Skeletal muscle satellite cell (primary cell): ENCODE results near the gene TSC1.

Experiments
- H3K27me3 ChIP-seq: 2 replicates; pipeline ENCODE4 v1.7.0; 2013; ENCODE audit warnings: low read length; ENCODE audit not compliant: control insufficient read depth, insufficient read depth
- H3K36me3 ChIP-seq: 2 replicates; pipeline ENCODE4 v1.7.0; 2013; ENCODE audit warnings: mild to moderate bottlenecking, control low read depth, low read length; ENCODE audit not compliant: insufficient read depth
- H3K4me1 ChIP-seq: 2 replicates; pipeline ENCODE4 v1.7.0; 2013; ENCODE audit warnings: low read length; ENCODE audit not compliant: control insufficient read depth, insufficient read depth
- H3K4me2 ChIP-seq: 2 replicates; pipeline ENCODE4 v1.7.0; 2013; ENCODE audit warnings: mild to moderate bottlenecking, low read length
- H3K4me3 ChIP-seq: 2 replicates; pipeline ENCODE4 v1.7.0; 2013; ENCODE audit warnings: low read length
- H3K9ac ChIP-seq: 2 replicates; pipeline ENCODE4 v1.7.0; 2013; ENCODE audit warnings: mild to moderate bottlenecking, low read depth, low read length, moderate library complexity
- H3K9me3 ChIP-seq: replicated peaks from 2 replicates; pipeline ENCODE4 v1.7.0; 2013; ENCODE audit warnings: mild to moderate bottlenecking, control low read depth, low read length

Gene TSC1

DNA sequence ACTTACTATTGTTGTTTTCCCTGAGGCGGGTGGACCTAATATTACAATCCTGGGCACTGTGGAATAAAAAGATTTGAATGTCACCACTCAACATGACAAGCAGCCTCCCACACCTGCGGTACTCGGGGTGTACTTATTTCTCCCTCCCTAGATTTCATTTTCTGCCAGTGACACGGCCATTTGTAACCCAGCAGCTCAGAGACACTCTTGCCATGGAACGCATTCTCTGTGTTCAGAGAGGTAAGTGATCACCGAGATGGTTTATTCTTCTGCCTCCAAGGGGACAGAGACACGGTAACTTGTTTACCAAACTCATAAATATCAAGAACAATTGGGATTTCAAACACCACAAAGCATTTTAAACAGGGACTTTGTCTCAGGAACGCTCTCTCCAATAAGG lies 77.5 kb downstream of the TSC1 start:
- Histone ChIP-seq H3K4me3 (no peak overlapping the region), H3K9me3 (no peaks in the 10 kb centered on the region), H3K27me3 (peaks cover 52% of the 10 kb centered on the region), H3K9ac (no peak overlapping the region), H3K36me3 (no peaks in the 10 kb centered on the region), H3K4me1 (no peaks in the 10 kb centered on the region), H3K4me2 (no peak overlapping the region)

DNA sequence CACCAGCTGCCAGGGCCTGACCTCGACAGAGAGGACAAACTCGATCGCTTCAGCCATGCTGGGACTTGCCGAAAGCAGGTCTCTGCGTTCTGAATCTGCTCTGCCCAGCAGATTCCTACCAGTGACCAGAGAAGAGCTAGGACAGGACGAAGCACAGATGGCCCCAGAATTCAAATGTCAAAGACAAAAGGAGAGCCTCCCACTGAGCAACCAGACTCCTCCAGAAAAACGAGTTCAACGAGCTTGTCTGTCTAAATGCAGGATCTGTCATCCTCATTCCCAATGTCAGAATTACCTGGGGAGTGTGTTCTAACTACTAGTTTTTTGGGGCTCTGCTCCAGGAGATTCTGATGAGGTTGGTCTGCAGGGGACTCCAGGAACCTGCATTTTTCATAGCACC lies 79.7 kb downstream of the TSC1 start:
- no peaks in the 10 kb centered on the region for H3K36me3 ChIP-seq
- H3K4me1 ChIP-seq = no peaks in the 10 kb centered on the region
- H3K4me2 ChIP-seq = no peak overlapping the region
- peaks cover 47% of the 10 kb centered on the region for H3K27me3 ChIP-seq
- H3K9ac ChIP-seq = no peak overlapping the region
- no peaks in the 10 kb centered on the region for H3K9me3 ChIP-seq
- no peak overlapping the region for H3K4me3 ChIP-seq

DNA sequence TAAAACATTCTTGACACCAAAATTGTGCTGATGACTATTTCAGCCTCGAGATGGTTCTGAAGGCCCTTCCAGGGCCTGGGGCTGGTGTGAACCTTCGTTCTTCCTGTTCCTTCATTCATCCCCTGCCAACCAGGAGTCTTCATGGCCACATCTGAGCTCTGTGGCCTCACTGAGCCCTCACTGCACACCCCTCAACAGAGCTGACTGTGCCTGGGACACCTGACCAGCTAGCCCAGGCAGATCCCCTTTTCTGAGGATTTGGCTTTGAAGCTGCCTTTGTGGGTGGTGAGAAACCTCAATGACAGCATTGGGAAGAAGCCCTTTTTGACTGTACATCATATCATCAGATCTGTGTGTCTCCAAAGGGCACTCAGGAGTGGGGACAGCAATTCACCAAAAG lies 80.1 kb downstream of the TSC1 start:
- no peak overlapping the region for H3K9ac ChIP-seq
- H3K4me2 ChIP-seq = no peak overlapping the region
- H3K27me3 ChIP-seq = peaks cover 47% of the 10 kb centered on the region
- no peaks in the 10 kb centered on the region for H3K4me1 ChIP-seq
- no peaks in the 10 kb centered on the region for H3K9me3 ChIP-seq
- no peaks in the 10 kb centered on the region for H3K36me3 ChIP-seq
- H3K4me3 ChIP-seq = no peak overlapping the region

DNA sequence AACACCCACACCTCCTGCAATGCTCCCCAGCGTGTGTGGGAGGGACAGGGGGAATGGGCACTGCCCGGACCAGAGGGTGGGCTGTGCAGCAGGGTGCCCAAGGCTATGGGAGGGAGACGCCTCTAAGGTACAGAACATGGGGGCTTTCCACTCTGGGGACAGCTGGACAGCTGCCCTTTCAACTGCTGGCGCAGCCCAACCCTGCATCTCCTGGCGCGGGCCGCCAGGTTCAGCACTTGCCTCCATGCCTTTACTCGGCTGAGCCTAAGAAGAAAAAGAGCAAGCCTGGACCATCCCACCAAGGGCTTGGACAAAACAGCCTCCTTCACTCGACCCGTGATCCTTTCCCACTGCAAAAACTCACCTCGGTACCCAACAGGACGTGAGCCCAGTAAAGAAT lies 81.3 kb downstream of the TSC1 start:
- Histone ChIP-seq H3K9ac (no peak overlapping the region), H3K4me1 (no peaks in the 10 kb centered on the region), H3K36me3 (no peaks in the 10 kb centered on the region), H3K9me3 (no peaks in the 10 kb centered on the region), H3K4me3 (no peak overlapping the region), H3K4me2 (no peak overlapping the region), H3K27me3 (peaks cover 52% of the 10 kb centered on the region)

DNA sequence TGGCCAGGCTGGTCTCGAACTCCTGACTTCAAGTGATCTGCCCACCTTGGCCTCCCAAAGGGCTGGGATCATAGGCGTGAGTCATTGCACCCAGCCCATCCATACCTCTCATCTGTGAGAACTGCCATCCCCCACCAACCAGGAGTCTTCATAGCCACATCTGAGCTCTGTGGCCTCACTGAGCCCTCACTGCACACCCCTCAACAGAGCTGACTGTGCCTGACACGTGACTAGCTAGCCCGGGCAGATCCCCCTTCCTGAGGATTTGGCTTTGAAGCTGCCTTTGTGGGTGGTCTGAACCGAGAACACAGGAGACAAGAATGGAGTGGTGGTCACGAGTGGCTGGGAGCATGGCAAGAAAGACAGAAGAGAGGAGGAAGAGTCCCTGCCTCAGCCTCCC lies 81.9 kb downstream of the TSC1 start:
- Histone ChIP-seq H3K4me1 (no peaks in the 10 kb centered on the region), H3K9ac (no peak overlapping the region), H3K4me3 (no peak overlapping the region), H3K4me2 (no peak overlapping the region), H3K27me3 (peaks cover 52% of the 10 kb centered on the region), H3K36me3 (no peaks in the 10 kb centered on the region), H3K9me3 (no peaks in the 10 kb centered on the region)

DNA sequence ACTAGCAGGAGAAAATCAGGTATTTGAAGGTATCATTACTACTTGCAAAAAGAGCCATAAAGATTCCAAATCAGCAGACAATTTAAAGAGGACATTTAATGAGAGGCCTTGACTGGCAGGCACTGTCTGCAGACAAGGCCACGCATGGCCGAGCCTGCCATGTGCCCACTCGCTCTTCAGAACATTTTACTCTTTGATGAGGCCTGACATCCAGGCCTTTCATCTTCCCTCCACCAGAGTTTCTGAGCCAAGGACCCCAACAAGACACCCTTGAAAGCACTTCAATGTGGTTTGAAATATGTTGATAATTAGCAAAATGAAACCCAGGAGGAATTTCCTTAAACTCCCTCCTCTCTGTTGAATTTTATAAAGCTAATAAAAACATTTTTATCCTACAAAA lies 82.8 kb downstream of the TSC1 start:
- Histone ChIP-seq H3K4me2 (no peak overlapping the region), H3K9ac (no peak overlapping the region), H3K27me3 (peaks cover 51% of the 10 kb centered on the region), H3K36me3 (no peaks in the 10 kb centered on the region), H3K4me3 (no peak overlapping the region), H3K9me3 (no peaks in the 10 kb centered on the region), H3K4me1 (peaks cover 3% of the 10 kb centered on the region)

DNA sequence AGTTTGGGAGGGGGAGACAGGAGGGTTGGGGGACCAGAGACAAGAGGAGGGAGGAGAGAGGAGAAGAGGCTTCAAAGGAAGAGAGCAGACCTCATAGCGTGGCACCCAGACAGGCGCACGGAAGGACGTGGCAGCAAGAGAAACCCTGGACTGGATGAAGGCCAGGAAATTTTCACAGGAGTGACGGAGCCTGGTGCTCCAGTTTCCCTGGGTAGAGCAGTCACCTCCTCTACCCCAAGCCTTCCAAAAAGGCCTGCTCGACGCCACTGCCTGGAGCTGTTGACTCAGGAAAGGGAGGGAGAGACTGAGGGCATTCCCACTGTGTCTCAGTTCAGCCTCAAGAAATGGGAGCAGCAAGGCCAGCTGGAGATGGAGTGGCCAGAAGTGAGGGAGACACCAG lies 85.7 kb downstream of the TSC1 start:
- Histone ChIP-seq H3K4me1 (peaks cover 3% of the 10 kb centered on the region), H3K36me3 (no peaks in the 10 kb centered on the region), H3K9ac (no peak overlapping the region), H3K27me3 (peaks cover 46% of the 10 kb centered on the region), H3K9me3 (no peaks in the 10 kb centered on the region), H3K4me3 (no peak overlapping the region), H3K4me2 (no peak overlapping the region)

DNA sequence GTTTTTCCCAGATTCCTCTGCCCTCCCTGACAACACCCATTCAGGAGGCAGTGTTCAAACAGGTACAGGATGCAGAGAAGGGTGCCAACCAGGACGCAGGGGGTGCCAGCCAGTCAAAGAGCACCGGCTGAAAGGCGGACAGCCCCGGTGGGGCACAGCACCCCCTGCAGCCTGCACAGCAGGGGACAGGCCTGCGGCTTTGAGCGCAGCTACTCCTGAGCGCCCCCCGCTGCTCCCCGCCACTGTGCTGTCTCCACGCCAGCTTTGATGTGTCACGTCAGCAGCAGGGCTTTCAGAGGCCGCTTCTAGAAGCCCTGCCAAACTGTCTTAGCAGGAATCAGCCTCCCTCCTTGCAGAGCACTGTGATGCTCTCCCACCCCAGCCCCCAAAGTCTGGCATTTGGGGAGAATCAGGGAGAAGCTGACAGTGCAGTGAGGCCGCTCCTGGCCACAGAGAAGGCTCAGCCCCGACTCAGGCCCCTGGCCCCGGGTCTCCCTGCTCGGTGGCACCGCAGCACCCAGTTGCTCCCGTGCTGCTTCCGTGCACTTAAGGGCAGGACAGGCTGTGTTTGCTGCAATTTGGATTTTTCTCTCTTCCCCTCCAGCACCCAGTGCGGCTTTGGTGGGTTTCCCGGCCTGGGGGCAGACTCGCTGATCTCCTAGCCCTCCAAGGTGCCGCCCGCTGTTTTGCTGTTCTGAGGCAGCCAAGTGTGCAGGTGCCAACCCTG lies 86.6 kb downstream of the TSC1 start:
- H3K36me3 ChIP-seq = no peaks in the 10 kb centered on the region
- no peaks in the 10 kb centered on the region for H3K9me3 ChIP-seq
- H3K27me3 ChIP-seq = peaks cover 45% of the 10 kb centered on the region
- H3K9ac ChIP-seq = no peak overlapping the region
- no peak overlapping the region for H3K4me2 ChIP-seq
- no peak overlapping the region for H3K4me3 ChIP-seq
- H3K4me1 ChIP-seq = peaks cover 3% of the 10 kb centered on the region

DNA sequence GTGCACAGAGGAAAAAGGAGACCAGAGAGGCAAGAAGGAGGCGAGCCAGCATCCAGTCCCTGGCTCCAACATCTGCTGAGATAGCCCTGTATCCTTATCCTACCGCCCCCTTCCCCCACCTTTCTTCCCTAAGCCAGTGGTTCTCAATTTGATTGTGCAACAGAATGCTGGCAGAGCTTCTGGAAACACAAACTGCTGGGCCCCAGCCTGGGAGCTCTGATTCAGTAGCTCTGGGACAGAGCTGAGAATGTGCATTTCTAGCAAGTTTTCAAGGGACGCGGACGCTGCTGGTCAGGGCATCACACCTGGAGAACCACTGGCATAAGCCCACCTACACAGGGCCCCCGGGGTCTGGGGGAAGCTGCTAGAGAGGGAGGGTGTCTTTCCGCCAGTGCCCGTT lies 87.4 kb downstream of the TSC1 start:
- no peaks in the 10 kb centered on the region for H3K9me3 ChIP-seq
- H3K4me1 ChIP-seq = peaks cover 3% of the 10 kb centered on the region
- H3K36me3 ChIP-seq = no peaks in the 10 kb centered on the region
- H3K9ac ChIP-seq = no peak overlapping the region
- H3K27me3 ChIP-seq = peaks cover 45% of the 10 kb centered on the region
- no peak overlapping the region for H3K4me2 ChIP-seq
- H3K4me3 ChIP-seq = no peak overlapping the region

DNA sequence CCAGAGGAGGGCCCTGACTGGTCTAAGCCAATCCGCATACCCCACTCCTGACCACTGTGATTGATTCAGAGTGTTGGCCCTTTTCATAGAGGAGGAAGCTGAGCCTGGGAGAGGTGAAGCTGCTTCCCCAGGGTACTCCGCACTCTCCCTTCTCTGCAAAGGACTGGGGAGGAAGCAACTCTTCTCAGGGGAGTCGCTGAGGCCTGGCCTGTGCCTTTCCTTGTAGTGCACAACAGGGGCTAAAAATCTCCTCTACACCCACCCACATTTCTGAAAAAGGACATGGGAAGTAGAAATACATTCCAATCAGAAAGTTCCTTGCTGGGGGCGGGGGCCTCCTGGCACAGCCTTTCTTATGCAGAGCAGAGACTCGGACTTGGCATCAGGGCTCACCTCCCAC lies 88.5 kb downstream of the TSC1 start:
- no peak overlapping the region for H3K9ac ChIP-seq
- H3K4me3 ChIP-seq = no peak overlapping the region
- no peaks in the 10 kb centered on the region for H3K36me3 ChIP-seq
- H3K4me2 ChIP-seq = no peak overlapping the region
- H3K9me3 ChIP-seq = no peaks in the 10 kb centered on the region
- peaks cover 3% of the 10 kb centered on the region for H3K4me1 ChIP-seq
- H3K27me3 ChIP-seq = peaks cover 52% of the 10 kb centered on the region

DNA sequence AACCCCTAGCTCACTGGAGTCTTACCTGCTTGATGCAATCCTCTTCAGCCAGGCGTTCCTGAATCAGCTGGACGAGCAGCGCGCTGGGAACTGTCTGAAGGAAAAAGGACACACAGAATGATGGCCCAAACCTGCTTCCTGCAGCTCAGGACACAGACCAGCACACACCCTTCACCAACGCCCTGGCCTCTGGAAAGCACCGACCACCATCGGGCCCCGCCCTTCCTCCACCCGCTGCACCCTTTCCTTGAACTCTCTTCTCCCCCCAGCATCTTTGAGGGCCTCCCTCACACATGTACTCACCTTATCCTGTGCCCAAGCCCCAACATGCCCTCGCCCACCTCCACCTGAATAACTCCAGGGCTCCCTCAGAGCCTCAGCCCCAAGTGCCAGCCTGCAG lies 89.6 kb downstream of the TSC1 start:
- H3K9me3 ChIP-seq = no peaks in the 10 kb centered on the region
- H3K27me3 ChIP-seq = peaks cover 47% of the 10 kb centered on the region
- H3K4me2 ChIP-seq = no peak overlapping the region
- no peak overlapping the region for H3K4me3 ChIP-seq
- no peak overlapping the region for H3K9ac ChIP-seq
- no peaks in the 10 kb centered on the region for H3K36me3 ChIP-seq
- peaks cover 3% of the 10 kb centered on the region for H3K4me1 ChIP-seq

DNA sequence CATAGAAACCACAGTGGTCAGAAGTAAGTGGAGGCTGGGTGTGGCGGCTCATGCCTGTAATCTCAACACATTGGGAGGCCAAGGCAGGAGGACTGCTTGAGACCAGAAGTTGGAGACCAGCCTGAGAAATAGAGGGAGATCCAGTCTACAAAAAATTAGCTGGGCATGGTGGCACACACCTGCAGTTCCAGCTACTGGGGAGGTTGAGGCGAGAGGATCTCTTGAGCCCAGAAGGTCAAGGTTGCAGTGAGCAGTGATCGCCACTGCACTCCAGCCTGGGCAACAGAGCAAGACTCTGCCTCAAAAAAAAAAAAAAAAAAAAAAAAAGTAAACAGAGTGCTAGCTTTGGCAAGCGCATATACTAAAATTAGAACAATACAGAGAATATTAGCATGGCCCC lies 90.9 kb downstream of the TSC1 start:
- no peak overlapping the region for H3K4me3 ChIP-seq
- no peak overlapping the region for H3K4me2 ChIP-seq
- H3K4me1 ChIP-seq = peaks cover 3% of the 10 kb centered on the region
- H3K27me3 ChIP-seq = peaks cover 38% of the 10 kb centered on the region
- no peaks in the 10 kb centered on the region for H3K36me3 ChIP-seq
- no peaks in the 10 kb centered on the region for H3K9me3 ChIP-seq
- no peak overlapping the region for H3K9ac ChIP-seq
